ENCODE measurements around the gene SERPING1.

The SERPING1 gene

GRCh38 chr11:57597461-57597915, at the start of gene SERPING1:
SERPING1 (plus strand) TSS chr11:57597685; CDS start chr11:57598271, 586 bp downstream.
- DNase-seq (ENCODE audit: low spot score), result no peak

DNA sequence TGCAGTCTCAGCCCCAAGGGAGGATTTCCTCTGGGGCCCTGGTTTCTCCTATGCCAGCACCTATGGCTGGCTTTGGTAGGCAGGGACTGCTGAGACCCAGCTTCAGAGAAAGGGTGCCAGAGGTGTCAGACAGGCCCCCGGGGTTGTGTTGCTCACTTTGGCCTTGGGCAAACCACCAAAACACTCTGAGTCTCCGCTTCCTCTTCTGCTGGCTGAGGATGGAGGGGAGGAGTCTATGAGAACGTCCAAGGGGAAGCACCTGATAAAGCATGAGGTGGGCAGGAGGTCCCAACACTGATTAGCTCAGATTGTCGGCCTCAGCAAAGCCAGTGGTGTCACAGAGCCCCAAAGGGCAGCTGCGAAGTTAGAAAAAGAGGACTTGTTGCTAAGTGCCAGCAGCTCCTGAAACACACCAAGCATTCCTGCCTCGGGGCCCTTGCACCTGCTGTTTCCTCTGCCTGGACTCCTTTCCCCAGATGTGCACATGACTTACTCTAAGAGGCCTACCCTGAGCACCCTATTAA, 49.6 kb upstream of the SERPING1 start:
- peak; percentile 9 for DNase-seq (ENCODE audit: low spot score)

- no peak for DNase-seq (ENCODE audit: low spot score)
Measured at GRCh38 chr11:57549983-57550382, 47.5 kb upstream of the SERPING1 start.

DNA sequence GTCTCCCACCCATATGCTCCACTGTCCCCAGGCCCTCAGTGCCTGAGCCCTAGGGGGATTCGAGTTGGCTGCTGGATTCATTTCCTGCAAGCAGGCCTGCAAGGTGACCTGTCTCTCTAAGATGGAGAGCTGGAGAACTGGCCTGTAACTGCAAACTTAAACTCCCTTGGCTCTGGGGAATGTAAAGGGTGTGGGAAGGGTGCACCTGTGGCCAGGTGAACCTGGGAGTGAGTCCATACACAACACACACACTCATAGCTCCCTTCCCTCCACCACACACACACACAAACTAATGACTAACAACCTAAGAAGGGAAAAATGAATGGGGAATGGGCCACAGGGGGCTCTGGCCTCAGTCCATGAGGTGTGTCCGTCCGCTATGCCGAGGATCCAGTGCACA, 45.5 kb upstream of the SERPING1 start:
- DNase-seq (ENCODE audit: low spot score), result no peak

DNA sequence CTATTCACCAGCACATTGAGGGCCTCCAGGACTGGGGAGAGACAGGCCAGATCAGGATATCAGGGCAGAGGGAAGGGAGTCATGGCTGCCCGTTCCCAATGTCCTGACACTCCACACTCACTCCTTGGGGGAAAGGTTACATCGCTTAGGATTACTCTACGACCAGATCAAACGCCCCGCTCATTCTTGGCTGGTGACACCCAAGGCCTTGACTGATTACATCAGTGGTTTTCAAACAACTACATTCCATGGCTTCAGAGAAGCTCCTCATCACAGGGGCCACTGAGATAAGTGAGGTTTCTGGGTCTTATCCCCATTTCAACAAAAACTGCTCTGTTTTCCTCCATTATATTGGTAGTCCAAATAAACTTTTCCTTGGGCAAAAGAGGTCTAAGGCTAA, 45.0 kb upstream of the SERPING1 start:
- DNase-seq (ENCODE audit: low spot score), result no peak

- no peak for DNase-seq (ENCODE audit: low spot score)
Measured at GRCh38 chr11:57555393-57555792, 42.1 kb upstream of the SERPING1 start.

- no peak for DNase-seq (ENCODE audit: low spot score)
Measured at GRCh38 chr11:57556041-57556440, 41.4 kb upstream of the SERPING1 start.

DNA sequence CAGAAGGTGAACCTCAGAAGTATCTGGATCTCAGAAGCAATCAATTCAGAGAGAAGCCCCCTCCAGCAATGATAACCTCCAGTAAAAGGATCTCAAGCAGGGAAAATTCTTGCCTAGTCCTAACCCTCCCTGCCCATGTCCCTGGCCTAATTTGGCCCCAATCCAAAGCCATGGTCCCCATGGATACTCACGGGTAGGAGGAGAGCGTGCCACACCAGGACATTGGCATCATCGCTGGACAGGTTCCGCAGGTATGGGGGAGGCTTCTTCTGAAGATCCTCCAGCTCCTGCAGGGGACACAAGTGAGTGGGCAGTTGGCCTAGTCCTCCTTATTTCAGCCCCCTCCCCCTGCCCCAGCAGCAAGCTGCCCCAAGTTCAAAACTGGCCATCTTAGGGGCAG, 37.3 kb upstream of the SERPING1 start:
- no peak for DNase-seq (ENCODE audit: low spot score)

DNA sequence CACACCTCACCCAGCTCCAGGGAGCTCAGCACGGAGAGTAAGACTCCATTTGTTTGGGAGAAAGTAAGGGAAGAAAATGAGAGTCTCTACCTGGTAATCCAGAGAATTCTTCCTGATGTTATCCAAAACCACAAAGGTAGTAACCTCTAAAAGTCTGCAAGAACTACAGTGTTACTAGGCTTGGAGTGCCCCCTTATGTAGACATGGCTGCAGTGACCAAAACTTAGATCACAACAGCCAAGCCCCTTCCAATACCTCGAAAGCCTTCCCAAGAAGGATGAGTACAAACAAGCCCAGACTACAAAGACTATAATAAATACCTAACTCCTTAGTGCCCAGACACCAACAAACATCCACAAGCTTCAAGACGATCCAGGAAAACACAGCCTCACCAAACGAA, 34.9 kb upstream of the SERPING1 start:
- DNase-seq (ENCODE audit: low spot score), result no peak

- DNase-seq (ENCODE audit: low spot score), result peak; percentile 88
Measured at GRCh38 chr11:57566005-57566904, 31.2 kb upstream of the SERPING1 start.

- peak; percentile 28 for DNase-seq (ENCODE audit: low spot score)
Measured at GRCh38 chr11:57566905-57567514, 30.5 kb upstream of the SERPING1 start.

DNA sequence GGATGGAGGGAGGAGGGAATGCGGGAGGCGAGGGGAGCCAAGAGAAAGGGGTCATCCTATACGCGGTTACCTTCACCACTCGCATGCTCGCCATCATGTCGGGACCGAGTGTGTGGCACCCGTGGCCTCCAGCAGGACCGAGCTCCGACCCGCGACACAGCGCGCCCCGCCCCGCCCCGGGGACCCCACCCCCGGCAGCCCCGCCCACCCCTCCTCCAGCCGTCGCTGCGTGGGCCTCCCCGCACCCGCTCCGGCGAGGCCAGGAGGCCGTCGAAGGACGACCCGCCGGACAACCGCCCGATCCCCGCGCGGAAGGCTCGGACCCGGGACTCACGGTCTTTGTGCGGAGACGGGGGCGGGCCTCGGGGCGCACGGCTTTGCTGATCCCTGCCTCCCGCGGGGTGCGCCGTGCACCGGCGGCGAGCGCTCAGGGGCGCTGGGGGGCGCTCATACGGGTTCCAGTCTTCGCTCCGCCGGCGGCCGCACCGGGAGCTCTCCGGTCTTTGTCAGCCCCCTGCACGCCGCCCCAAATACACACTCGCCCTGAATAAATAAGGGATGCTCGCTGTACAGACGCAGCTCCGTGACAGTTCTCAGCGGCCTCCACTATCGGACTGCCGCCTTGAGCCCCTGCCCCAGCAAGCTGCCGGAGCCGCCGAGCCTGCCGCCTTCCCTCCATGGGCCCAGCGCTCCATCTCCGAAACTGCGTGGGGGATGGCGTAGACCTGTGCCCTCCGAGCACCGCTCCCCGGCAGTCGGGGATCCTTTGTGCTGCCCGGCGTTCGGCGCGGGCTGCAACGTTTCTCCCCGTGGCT, 29.8 kb upstream of the SERPING1 start, which contains the start of gene UBE2L6:
Gene UBE2L6, minus strand, starts transcription at position 158 of the 815 bp plus-strand sequence. Its CDS starts 61 bp downstream, at position 97.
- DNase-seq (ENCODE audit: low spot score), result peak; percentile 14

DNA sequence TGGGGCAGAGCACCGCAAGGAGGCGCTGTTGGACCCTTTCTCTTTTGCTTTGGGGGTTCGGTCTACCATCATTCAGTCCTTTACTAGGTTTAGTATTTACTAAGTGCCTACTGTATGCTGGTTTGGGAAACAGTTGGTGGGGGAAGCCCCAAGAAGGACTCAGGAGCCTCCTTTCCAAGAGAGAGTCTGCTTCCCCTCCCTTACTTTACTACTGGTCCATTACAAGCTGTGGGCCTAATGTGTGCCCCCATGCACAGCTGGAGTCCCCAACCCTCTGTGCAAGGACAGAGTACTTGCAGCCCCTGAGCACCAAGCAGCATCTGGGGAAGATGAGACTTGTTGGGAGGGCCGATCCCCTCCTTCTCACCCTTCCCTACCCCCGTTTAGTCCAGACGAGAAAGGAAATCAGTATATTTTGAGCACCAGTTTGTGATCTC, 29.1 kb upstream of the SERPING1 start:
- DNase-seq (ENCODE audit: low spot score), result peak; percentile 77

DNA sequence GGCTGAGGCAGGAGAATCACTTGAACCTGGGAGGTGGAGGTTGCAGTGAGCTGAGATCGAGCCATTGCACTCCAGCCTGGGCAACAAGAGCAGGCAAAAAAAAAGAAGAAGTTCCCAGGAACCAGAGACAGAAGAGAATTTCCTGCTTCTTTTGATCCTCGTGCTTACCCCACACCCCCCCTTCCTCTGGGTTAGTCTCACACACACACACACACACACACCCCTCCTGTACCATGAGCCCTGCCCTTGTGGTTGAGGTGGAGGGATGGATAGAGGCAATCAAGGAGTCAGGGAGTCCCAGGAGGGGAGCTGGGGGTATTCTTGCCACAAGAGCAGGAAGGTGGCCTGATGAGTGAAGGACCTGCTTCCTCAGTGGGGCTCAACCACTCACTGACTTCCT, 25.9 kb upstream of the SERPING1 start:
- peak; percentile 14 for DNase-seq (ENCODE audit: low spot score)

DNA sequence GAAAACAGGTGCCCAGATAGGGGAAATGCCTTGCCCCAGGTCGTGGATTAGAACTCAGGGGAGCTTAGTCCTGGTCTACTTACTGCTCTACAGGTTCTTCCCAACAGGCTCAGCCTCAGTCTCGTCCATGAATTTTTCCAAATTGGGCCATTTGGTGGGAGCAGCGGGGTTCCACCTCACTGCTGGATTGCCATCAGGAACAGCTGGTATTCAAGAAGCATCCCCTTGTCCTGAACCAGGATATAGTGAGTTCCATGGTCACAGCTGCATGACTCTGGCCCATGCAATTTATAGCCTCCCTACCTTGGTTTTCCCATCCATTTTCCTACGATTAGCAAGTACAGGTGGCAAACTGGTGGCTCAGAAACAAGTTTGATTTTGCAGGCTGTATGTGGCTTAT, 23.4 kb upstream of the SERPING1 start:
- DNase-seq (ENCODE audit: low spot score), result no peak

GRCh38 chr11:57584341-57584740, 13.1 kb upstream of the SERPING1 start:
- DNase-seq (ENCODE audit: low spot score), result no peak

DNA sequence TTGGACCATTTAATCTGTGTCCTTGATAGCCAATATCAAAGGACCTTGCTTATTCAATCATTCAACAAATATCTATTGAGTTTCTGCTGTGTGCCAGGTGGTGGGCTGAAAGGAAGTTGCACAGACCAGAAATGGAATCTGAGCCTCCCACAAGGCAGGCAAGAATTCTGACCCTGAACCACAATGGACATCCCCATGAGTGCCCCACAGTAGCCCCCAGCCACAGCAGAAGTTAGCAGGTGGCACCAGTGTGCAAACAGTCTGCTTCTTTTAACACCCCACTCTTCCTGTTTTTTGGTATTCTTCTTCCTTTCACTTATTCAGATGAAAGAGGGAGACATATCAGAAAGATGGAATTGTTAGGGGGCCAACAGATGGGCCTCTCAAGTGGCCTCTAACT, 12.2 kb upstream of the SERPING1 start:
- no peak for DNase-seq (ENCODE audit: low spot score)

DNA sequence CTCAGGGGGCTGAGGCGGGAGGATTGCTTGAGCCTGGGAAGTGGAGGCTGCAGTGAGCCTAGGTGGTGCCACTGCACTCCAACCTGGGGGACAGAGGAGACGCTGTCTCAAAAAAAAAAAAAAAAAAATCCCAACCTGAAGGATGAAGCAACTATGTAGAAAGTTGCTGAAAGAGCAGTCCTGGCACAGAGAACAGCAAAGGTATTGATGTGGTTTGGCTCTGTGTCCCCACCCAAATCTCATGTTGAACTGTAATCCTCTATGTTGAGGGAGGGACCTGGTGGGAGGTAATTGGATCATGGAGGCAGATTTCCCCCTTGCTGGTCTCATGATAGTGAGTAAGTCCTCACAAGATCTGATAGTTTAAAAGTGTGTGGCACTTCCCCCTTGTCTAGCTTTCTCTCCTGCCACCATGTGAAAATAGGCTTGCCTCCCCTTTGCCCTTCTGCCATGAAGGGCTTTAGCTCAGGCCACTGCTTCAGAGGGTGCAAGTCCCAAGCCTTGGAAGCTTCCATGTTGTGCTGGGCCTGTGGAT, 10.7 kb upstream of the SERPING1 start:
- DNase-seq (ENCODE audit: low spot score), result no peak

DNA sequence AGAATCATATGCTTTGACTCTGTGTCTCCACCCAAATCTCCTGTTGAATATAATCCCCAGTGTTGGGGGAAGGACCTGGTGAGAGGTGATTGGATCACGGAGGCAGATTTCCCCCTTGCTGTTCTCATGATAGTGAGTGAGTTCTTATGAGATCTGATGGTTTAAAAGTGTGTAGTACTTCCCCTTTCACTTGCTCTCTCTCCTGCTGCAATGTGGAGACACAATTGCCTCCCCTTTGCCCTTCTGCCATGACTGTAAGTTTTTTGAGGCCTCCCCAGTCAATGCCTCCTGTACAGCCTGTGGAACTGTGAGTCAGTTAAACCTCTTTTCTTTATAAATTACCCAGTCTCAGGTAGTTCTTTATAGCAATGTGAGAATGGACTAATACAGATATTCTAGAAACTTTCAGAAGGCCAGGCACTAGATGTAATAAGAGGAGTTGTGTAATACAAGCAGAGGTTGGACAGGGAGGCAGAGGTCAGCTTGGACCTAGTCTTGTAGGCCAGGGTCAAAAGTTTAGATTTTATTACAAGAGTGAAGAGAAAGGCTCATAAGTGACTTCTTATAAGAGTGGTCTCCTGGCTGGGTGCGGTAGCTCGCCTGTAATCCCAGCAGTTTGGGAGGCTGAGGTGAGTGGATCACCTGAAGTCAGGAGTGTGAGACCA, 9.3 kb upstream of the SERPING1 start:
- no peak for DNase-seq (ENCODE audit: low spot score)

DNA sequence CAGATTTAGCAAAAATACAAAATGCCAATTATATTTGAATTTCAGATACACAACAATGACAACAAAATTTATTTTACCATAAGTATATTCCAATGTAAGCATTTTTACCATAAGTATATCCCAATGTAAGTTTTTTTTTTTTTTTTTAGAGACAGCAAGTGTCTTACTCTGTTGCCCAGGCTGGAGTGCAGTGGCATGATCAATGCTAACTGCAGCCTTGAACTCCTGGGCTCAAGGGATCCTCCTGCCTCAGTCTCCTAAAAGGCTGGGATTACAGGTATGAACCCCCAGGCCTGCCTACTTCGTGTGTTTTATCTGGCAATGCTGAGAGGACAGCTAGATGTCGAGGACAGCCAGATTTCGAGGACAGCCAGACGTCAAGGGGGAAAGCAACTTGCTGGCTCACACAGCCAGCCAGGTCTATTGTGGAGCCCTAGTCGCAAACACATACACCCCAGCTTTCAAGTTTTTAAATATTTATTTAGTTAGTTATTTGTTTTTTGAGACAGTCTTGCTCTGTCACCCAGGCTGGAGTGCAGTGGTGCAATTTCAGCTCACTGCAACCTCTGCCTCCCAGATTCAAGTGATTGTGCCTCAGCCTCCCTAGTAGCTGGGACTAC, 1.1 kb upstream of the SERPING1 start:
- DNase-seq (ENCODE audit: low spot score), result no peak

Data from pons (tissue), 1 donor.